Suprapubic skin (tissue), 4 donors: ENCODE measurements around the gene UBE2E3. TPM values are rescaled to one million over a fixed set of nuclear protein-coding genes. Genes with fewer than 3 reads are reported as not detected.

Source experiments
- DNase-seq, 2 donors: peaks; one replicate each; pipeline ENCODE4 v3.0.0-alpha.2; 2019; ENCODE audit warnings: low spot score in 2 of 2
- H3K27ac ChIP-seq: fragments of 200-600 bp; sonication (generic); one replicate; pipeline ENCODE4 v1.5.1; 2019
- H3K27me3 ChIP-seq: fragments of 200-600 bp; sonication (generic); one replicate; pipeline ENCODE4 v1.5.1; 2019
- H3K36me3 ChIP-seq: fragments of 200-600 bp; sonication (generic); one replicate; pipeline ENCODE4 v1.5.1; 2019
- H3K4me1 ChIP-seq: fragments of 200-600 bp; sonication (generic); one replicate; pipeline ENCODE4 v1.5.1; 2019
- H3K4me3 ChIP-seq: fragments of 200-600 bp; sonication (generic); one replicate; pipeline ENCODE4 v1.5.1; 2019; ENCODE audit warnings: mild to moderate bottlenecking
- H3K9me3 ChIP-seq: fragments of 200-600 bp; sonication (generic); one replicate; pipeline ENCODE4 v1.5.1; 2019
- CTCF ChIP-seq, 2 donors: fragments of 200-600 bp in 1 of 2; fragments of 450-650 bp in 1 of 2; sonication (generic) in 1 of 2; IDR thresholded peaks; one replicate each; pipeline ENCODE4 v1.5.1; 2016 to 2019; ENCODE audit warnings: antibody characterized with exemption in 2 of 2, mild to moderate bottlenecking in 1 of 2, moderate library complexity in 1 of 2
- EP300 ChIP-seq: sonication (generic); formaldehyde crosslinking; IDR thresholded peaks from one replicate; pipeline ENCODE4 v1.6.1; 2017; ENCODE audit warnings: antibody characterized with exemption
- POLR2A ChIP-seq, 2 donors: fragments of 450-650 bp; IDR thresholded peaks; one replicate each; pipeline ENCODE4 v1.6.1; 2017; ENCODE audit warnings: antibody characterized with exemption in 2 of 2, mild to moderate bottlenecking in 2 of 2, moderate library complexity in 2 of 2
- POLR2AphosphoS5 ChIP-seq, 3 donors: sonication (generic); formaldehyde crosslinking; IDR thresholded peaks; one replicate each; pipeline ENCODE4 v1.6.1; 2017; ENCODE audit warnings: antibody characterized with exemption in 3 of 3
- WGBS: methylation state at CpG from one replicate; pipeline ENCODE4 v1.1.5; 2018; 5-methylcytosine and 5-hydroxymethylcytosine counted together
- total RNA-seq, 4 donors: library from RNA; depleted of rRNA; stranded (reverse); fragments of >200 nt; gene quantifications; one replicate each; pipeline ENCODE4 v1.1.0, GENCODE V29; 2016

Gene UBE2E3
- total RNA-seq, 4 donors from 2014 or later: 50.6 to 79.5 (median 66.1) TPM

GRCh38 chr2:181047829-181048228 is 67.4 kb downstream of the UBE2E3 start:
- TF ChIP-seq EP300 (no peak), POLR2AphosphoS5 (IDR thresholded peaks at IDR 0.05) (no peak), POLR2A (IDR thresholded peaks at IDR 0.05) (no peak), CTCF (IDR thresholded peaks at IDR 0.05) (no peak)
- Histone ChIP-seq H3K27me3 (no peaks in the 10 kb centered on the region), H3K4me3 (no peak overlapping the region), H3K9me3 (no peaks in the 10 kb centered on the region), H3K27ac (no peak overlapping the region), H3K4me1 (no peaks in the 10 kb centered on the region), H3K36me3 (no peaks in the 10 kb centered on the region)
- no peak for DNase-seq
- WGBS: 61% methylated on average over 4 of the region's 4 CpGs

GRCh38 chr2:181051861-181052522 is 71.6 kb downstream of the UBE2E3 start:
- 73% methylated on average over 3 of the region's 3 CpGs for WGBS
- H3K36me3 ChIP-seq: no peaks in the 10 kb centered on the region
- H3K27me3 ChIP-seq: no peaks in the 10 kb centered on the region
- no peak for DNase-seq
- H3K4me3 ChIP-seq: no peak overlapping the region
- H3K9me3 ChIP-seq: no peaks in the 10 kb centered on the region
- TF ChIP-seq POLR2A (IDR thresholded peaks at IDR 0.05): no peak
- TF ChIP-seq EP300: no peak
- TF ChIP-seq POLR2AphosphoS5 (IDR thresholded peaks at IDR 0.05): no peak
- TF ChIP-seq CTCF (IDR thresholded peaks at IDR 0.05): no peak
- H3K27ac ChIP-seq: no peak overlapping the region
- H3K4me1 ChIP-seq: no peaks in the 10 kb centered on the region

GRCh38 chr2:181052523-181052891 is 72.1 kb downstream of the UBE2E3 start:
- no peaks in the 10 kb centered on the region for H3K9me3 ChIP-seq
- H3K27me3 ChIP-seq: no peaks in the 10 kb centered on the region
- no peak overlapping the region for H3K4me3 ChIP-seq
- no peak for DNase-seq
- H3K4me1 ChIP-seq: no peaks in the 10 kb centered on the region
- TF ChIP-seq POLR2A (IDR thresholded peaks at IDR 0.05): no peak
- no peak for TF ChIP-seq CTCF (IDR thresholded peaks at IDR 0.05)
- no peak for TF ChIP-seq EP300
- no peak for TF ChIP-seq POLR2AphosphoS5 (IDR thresholded peaks at IDR 0.05)
- H3K36me3 ChIP-seq: no peaks in the 10 kb centered on the region
- no peak overlapping the region for H3K27ac ChIP-seq

- H3K4me1 ChIP-seq: no peaks in the 10 kb centered on the region
- H3K9me3 ChIP-seq: no peaks in the 10 kb centered on the region
- no peaks in the 10 kb centered on the region for H3K36me3 ChIP-seq
- H3K27ac ChIP-seq: no peak overlapping the region
- 67% methylated on average over 2 of the region's 2 CpGs for WGBS
- TF ChIP-seq EP300 (no peak), CTCF (IDR thresholded peaks at IDR 0.05) (no peak), POLR2AphosphoS5 (IDR thresholded peaks at IDR 0.05) (no peak)
- DNase-seq: no peak
- no peak overlapping the region for H3K4me3 ChIP-seq
- no peaks in the 10 kb centered on the region for H3K27me3 ChIP-seq
Observed at GRCh38 chr2:181054256-181054655, 73.9 kb downstream of the UBE2E3 start.

GRCh38 chr2:181054843-181055242 is 74.4 kb downstream of the UBE2E3 start:
- TF ChIP-seq EP300: no peak
- H3K27ac ChIP-seq: no peak overlapping the region
- H3K4me3 ChIP-seq: no peak overlapping the region
- H3K36me3 ChIP-seq: no peaks in the 10 kb centered on the region
- H3K4me1 ChIP-seq: no peaks in the 10 kb centered on the region
- no peak for DNase-seq
- H3K9me3 ChIP-seq: no peaks in the 10 kb centered on the region
- no peaks in the 10 kb centered on the region for H3K27me3 ChIP-seq
- WGBS: 86% methylated on average over 2 of the region's 2 CpGs
